ENCODE data around the gene ANXA8. TPM values are rescaled to one million over a fixed set of nuclear protein-coding genes. Genes with fewer than 3 reads are reported as not detected.
A peak's percentile ranks its signal among the peaks of the same experiment; 100 is the strongest.

ANXA8 gene
- total and polyA plus RNA-seq, 2 experiments from 2014 or later, result 0.27 to 0.87 TPM

GRCh38 chr10:47440207-47440606 lies 43.7 kb downstream of the ANXA8 start:
- Histone ChIP-seq H3K4me3 (no peak overlapping the region), H3K4me1 (ENCODE audit: low read depth) (no peaks in the 10 kb centered on the region), H3K36me3 (no peaks in the 10 kb centered on the region), H3K9me3 (ENCODE audit: low read depth) (no peaks in the 10 kb centered on the region), H3K27ac (no peak overlapping the region), H3K27me3 (no peaks in the 10 kb centered on the region)
- DNase-seq (ENCODE audit: low read depth in 1 of 2, low spot score in 1 of 2), result no peak
- no peak for TF ChIP-seq CTCF (IDR thresholded peaks at IDR 0.05; ENCODE audit: low read depth, low read length)

GRCh38 chr10:47438857-47439474 lies 44.9 kb downstream of the ANXA8 start:
- H3K27me3 ChIP-seq, result no peaks in the 10 kb centered on the region
- H3K36me3 ChIP-seq, result no peaks in the 10 kb centered on the region
- no peak overlapping the region for H3K4me3 ChIP-seq
- peak; percentile 74 to 83 for DNase-seq (ENCODE audit: low read depth in 1 of 2, low spot score in 1 of 2)
- peak; percentile 84 for TF ChIP-seq CTCF (IDR thresholded peaks at IDR 0.05; ENCODE audit: low read depth, low read length)
- no peak overlapping the region for H3K27ac ChIP-seq
- no peaks in the 10 kb centered on the region for H3K9me3 ChIP-seq (ENCODE audit: low read depth)
- no peaks in the 10 kb centered on the region for H3K4me1 ChIP-seq (ENCODE audit: low read depth)

GRCh38 chr10:47435081-47435480 lies 48.8 kb downstream of the ANXA8 start:
- Histone ChIP-seq H3K36me3 (no peaks in the 10 kb centered on the region), H3K4me3 (no peak overlapping the region), H3K27ac (no peak overlapping the region), H3K27me3 (no peaks in the 10 kb centered on the region), H3K9me3 (ENCODE audit: low read depth) (no peaks in the 10 kb centered on the region), H3K4me1 (ENCODE audit: low read depth) (no peaks in the 10 kb centered on the region)
- no peak for DNase-seq (ENCODE audit: low read depth in 1 of 2, low spot score in 1 of 2)
- no peak for TF ChIP-seq CTCF (IDR thresholded peaks at IDR 0.05; ENCODE audit: low read depth, low read length)

DNA sequence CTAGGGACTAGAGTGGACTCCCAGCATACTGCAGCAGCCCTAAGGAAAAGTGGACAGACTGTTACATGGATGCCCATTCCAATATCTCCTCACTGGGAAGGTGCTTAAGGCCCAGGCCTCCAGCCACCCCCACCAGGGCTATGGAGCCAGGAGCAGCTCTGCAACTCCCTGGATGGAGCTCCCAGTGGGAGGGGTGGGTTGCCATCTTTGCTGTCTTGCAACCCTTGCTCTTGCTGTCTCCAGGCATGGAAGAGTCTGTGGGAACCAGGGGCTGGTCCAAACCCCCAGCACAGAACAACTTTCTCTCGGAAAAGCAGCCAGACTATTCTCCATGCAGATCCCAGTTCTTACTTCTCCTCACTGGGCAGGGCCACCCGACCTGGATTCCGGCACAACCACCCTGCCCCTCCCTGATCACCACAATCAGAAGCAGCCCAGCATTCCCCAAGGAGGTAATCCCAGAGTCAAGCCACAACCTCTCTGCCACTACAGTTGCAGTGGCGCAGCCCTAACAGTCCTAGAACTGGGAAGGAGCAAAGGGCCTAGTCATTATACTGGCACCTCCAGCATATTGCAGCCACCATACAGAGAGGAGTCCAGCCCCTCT lies 58.0 kb downstream of the ANXA8 start:
- no peak for TF ChIP-seq CTCF (IDR thresholded peaks at IDR 0.05; ENCODE audit: low read depth, low read length)
- H3K9me3 ChIP-seq (ENCODE audit: low read depth), result no peaks in the 10 kb centered on the region
- H3K27ac ChIP-seq, result no peak overlapping the region
- no peaks in the 10 kb centered on the region for H3K36me3 ChIP-seq
- no peak for DNase-seq (ENCODE audit: low read depth in 1 of 2, low spot score in 1 of 2)
- H3K4me3 ChIP-seq, result no peak overlapping the region
- H3K4me1 ChIP-seq (ENCODE audit: low read depth), result no peaks in the 10 kb centered on the region
- H3K27me3 ChIP-seq, result no peaks in the 10 kb centered on the region

DNA sequence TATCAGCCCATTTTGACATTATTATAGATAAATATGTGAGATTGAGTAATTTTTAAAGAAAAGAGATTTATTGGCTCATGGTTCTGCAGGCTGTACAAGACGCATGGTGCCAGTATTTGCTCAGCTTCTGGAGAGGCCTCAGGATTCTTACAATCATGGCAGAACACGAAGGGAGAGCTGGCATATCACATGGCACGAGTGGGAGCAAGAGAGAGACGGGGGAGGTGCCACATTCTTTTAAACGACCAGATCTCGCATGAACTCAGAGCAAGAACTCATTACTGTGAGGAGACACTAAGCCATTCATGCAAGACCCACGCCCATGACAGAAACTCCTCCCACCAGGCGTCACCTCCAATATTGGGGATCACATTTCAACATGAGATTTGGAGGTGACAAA lies 59.7 kb downstream of the ANXA8 start:
- no peaks in the 10 kb centered on the region for H3K36me3 ChIP-seq
- H3K27ac ChIP-seq, result no peak overlapping the region
- no peaks in the 10 kb centered on the region for H3K27me3 ChIP-seq
- no peaks in the 10 kb centered on the region for H3K9me3 ChIP-seq (ENCODE audit: low read depth)
- no peak overlapping the region for H3K4me3 ChIP-seq
- no peak for DNase-seq (ENCODE audit: low read depth in 1 of 2, low spot score in 1 of 2)
- H3K4me1 ChIP-seq (ENCODE audit: low read depth), result no peaks in the 10 kb centered on the region
- TF ChIP-seq CTCF (IDR thresholded peaks at IDR 0.05; ENCODE audit: low read depth, low read length), result no peak
